Vagina (tissue), 2 donors: ENCODE data around the gene MBD4. TPM values are rescaled to one million over a fixed set of nuclear protein-coding genes. Genes with fewer than 3 reads are reported as not detected.

Source experiments
- DNase-seq, 2 donors: peaks; one replicate each; pipeline ENCODE4 v3.0.0-alpha.2; 2017; ENCODE audit errors: extremely low spot score in 2 of 2
- H3K27ac ChIP-seq: fragments of 200-600 bp; sonication (generic); one replicate; pipeline ENCODE4 v1.5.1; 2019
- H3K27me3 ChIP-seq: fragments of 200-600 bp; sonication (generic); one replicate; pipeline ENCODE4 v1.5.1; 2019
- H3K36me3 ChIP-seq, 2 donors: fragments of 200-600 bp; sonication (generic); one replicate each; pipeline ENCODE4 v1.5.1; 2017 to 2019
- H3K4me1 ChIP-seq: fragments of 200-600 bp; sonication (generic); one replicate; pipeline ENCODE4 v1.5.1; 2019
- H3K4me3 ChIP-seq, 2 donors: fragments of 200-600 bp; sonication (generic); 1 replicate in 1 of 2; 2 replicates in 1 of 2; pipeline ENCODE4 v1.5.1; 2016 to 2019
- H3K9me3 ChIP-seq: fragments of 200-600 bp; sonication (generic); one replicate; pipeline ENCODE4 v1.5.1; 2019
- CTCF ChIP-seq, 3 experiments: fragments of 450-650 bp in 2 of 3; fragments of 200-600 bp in 1 of 3; sonication (generic) in 1 of 3; IDR thresholded peaks; one replicate each; pipeline ENCODE4 v1.5.1; 2017 to 2019; ENCODE audit warnings: antibody characterized with exemption in 3 of 3, mild to moderate bottlenecking in 2 of 3, moderate library complexity in 2 of 3
- POLR2A ChIP-seq, 2 donors: fragments of 450-650 bp; IDR thresholded peaks; one replicate each; pipeline ENCODE4 v1.6.1; 2017; ENCODE audit warnings: antibody characterized with exemption in 2 of 2, mild to moderate bottlenecking in 2 of 2, moderate library complexity in 2 of 2
- POLR2AphosphoS5 ChIP-seq, 2 donors: sonication (generic); formaldehyde crosslinking; IDR thresholded peaks; one replicate each; pipeline ENCODE4 v1.9.0; 2017; ENCODE audit warnings: antibody characterized with exemption in 2 of 2, mild to moderate bottlenecking in 2 of 2, low read depth in 1 of 2; ENCODE audit not compliant: insufficient read depth in 1 of 2
- intact Hi-C: fragments of 100-400 bp; cut with DNase I; formaldehyde crosslinking; loops from one replicate; pipeline ENCODE4 v1.15.1; 2023
- total RNA-seq: library from RNA; depleted of rRNA; stranded (reverse); fragments of >200 nt; gene quantifications from one replicate; pipeline ENCODE4 v1.2.3, GENCODE V29; 2016

The MBD4 gene
- total RNA-seq, 1 donor from 2014 or later = 32.4 TPM

DNA sequence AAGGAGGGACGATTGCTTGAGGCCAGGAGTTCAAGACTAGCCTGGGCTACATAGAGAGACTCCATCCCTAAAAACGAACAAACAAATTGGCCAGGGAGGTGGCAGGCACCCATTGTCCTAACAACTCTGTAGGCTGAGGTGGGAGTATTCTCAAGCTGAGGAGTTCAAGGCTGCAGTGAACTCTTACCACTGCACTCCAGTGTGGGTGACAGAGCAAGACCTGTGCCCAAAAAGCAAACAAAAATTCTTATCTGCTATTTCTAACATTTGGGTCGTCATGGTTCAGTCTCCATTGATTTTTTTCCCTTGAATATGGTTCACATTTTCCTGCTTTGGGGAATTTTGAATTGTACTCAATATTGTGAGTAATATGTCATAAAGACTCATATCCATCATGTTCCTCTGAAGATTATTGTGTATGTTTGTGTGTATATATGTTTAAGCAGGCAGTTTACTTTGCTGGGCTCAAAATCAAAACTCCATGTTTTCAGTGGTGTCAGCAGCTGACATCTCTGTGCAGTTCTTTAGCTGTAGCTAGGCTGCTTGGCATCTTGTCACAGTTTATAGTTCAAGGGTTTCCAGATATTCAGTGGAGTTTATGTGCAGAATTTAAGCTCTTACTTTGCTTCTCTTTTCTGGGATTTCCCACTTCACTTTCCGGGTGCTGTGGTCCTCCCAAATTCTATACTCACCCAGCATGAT is 33.5 kb upstream of the MBD4 start:
- Histone ChIP-seq H3K4me3 (no peak overlapping the region), H3K9me3 (no peaks in the 10 kb centered on the region), H3K27ac (no peak overlapping the region), H3K36me3 (peaks cover 0 to 15% of the 10 kb centered on the region in 2 donors), H3K27me3 (no peaks in the 10 kb centered on the region), H3K4me1 (no peaks in the 10 kb centered on the region)
- TF ChIP-seq POLR2AphosphoS5 (IDR thresholded peaks at IDR 0.05; ENCODE audit: insufficient read depth in 1 of 2, low read depth in 1 of 2) = no peak
- no peak for TF ChIP-seq CTCF (IDR thresholded peaks at IDR 0.05)
- TF ChIP-seq POLR2A (IDR thresholded peaks at IDR 0.05) = no peak
- no peak for DNase-seq
- intact Hi-C loops = no loop called here

GRCh38 chr3:129470861-129471260 is 31.1 kb upstream of the MBD4 start:
- DNase-seq = no peak
- Histone ChIP-seq H3K9me3 (no peaks in the 10 kb centered on the region), H3K4me1 (no peaks in the 10 kb centered on the region), H3K27me3 (no peaks in the 10 kb centered on the region), H3K4me3 (no peak overlapping the region), H3K27ac (no peak overlapping the region), H3K36me3 (peaks cover 0 to 5% of the 10 kb centered on the region in 2 donors)
- intact Hi-C loops = no loop called here
- TF ChIP-seq POLR2AphosphoS5 (IDR thresholded peaks at IDR 0.05; ENCODE audit: insufficient read depth in 1 of 2, low read depth in 1 of 2) (no peak), CTCF (IDR thresholded peaks at IDR 0.05) (no peak), POLR2A (IDR thresholded peaks at IDR 0.05) (no peak)

DNA sequence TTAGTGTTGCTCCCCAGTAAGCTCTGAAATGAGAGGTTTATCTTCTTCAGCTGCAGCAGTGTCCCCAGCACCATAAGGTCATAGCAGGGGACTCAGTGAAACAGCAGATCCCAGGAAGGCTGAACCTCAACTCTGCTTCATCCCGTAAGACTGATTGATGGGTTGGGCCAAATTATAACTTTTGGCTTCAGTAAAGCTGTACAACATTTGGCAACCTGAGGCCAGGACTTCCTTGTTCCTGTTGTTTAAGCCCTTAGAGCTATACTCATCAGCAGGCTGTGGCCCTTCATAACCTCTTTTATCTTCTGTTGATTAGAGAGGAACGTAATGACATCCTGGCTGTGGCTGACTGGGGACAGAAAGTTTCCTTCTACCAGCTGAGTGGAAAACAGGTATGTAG is 29.3 kb upstream of the MBD4 start:
- H3K36me3 ChIP-seq = peaks cover 0 to 5% of the 10 kb centered on the region in 2 donors
- H3K4me1 ChIP-seq = no peaks in the 10 kb centered on the region
- H3K27me3 ChIP-seq = no peaks in the 10 kb centered on the region
- H3K27ac ChIP-seq = no peak overlapping the region
- H3K4me3 ChIP-seq = no peak overlapping the region
- intact Hi-C loops = no loop called here
- TF ChIP-seq CTCF (IDR thresholded peaks at IDR 0.05) (no peak), POLR2A (IDR thresholded peaks at IDR 0.05) (no peak), POLR2AphosphoS5 (IDR thresholded peaks at IDR 0.05; ENCODE audit: insufficient read depth in 1 of 2, low read depth in 1 of 2) (no peak)
- no peak for DNase-seq
- no peaks in the 10 kb centered on the region for H3K9me3 ChIP-seq

- H3K27ac ChIP-seq = no peak overlapping the region
- no peaks in the 10 kb centered on the region for H3K9me3 ChIP-seq
- intact Hi-C loops = no loop called here
- no peak for DNase-seq
- H3K36me3 ChIP-seq = peaks cover 0 to 5% of the 10 kb centered on the region in 2 donors
- TF ChIP-seq POLR2A (IDR thresholded peaks at IDR 0.05) = no peak
- no peak for TF ChIP-seq POLR2AphosphoS5 (IDR thresholded peaks at IDR 0.05; ENCODE audit: insufficient read depth in 1 of 2, low read depth in 1 of 2)
- no peak for TF ChIP-seq CTCF (IDR thresholded peaks at IDR 0.05)
- H3K27me3 ChIP-seq = no peaks in the 10 kb centered on the region
- no peak overlapping the region for H3K4me3 ChIP-seq
- H3K4me1 ChIP-seq = no peaks in the 10 kb centered on the region
Observed at GRCh38 chr3:129467932-129468331, 28.2 kb upstream of the MBD4 start.

DNA sequence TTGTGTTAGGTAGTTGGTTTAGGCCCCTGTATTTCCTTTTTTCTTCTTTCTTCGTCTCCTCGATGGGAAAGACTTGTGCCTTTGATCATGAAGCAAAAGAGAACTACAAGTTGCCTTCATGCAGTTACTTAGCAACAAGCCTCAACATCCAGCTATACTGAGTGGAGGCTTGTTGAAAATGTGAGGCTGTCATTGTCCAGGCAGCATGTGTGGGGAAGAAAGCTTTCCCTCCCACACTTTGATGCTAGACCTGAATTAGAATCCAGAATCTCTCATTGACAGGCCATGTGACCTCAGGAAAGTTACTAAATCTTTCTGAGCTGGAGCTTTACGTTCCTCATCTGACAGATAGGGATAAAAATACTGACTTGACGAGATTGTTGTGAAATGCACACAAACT is 24.0 kb upstream of the MBD4 start:
- no peaks in the 10 kb centered on the region for H3K9me3 ChIP-seq
- intact Hi-C loops = no loop called here
- no peak for TF ChIP-seq POLR2A (IDR thresholded peaks at IDR 0.05)
- TF ChIP-seq CTCF (IDR thresholded peaks at IDR 0.05) = no peak
- TF ChIP-seq POLR2AphosphoS5 (IDR thresholded peaks at IDR 0.05; ENCODE audit: insufficient read depth in 1 of 2, low read depth in 1 of 2) = no peak
- DNase-seq = no peak
- no peak overlapping the region for H3K27ac ChIP-seq
- H3K4me3 ChIP-seq = no peak overlapping the region
- peaks cover 0 to 9% of the 10 kb centered on the region in 2 donors for H3K36me3 ChIP-seq
- no peaks in the 10 kb centered on the region for H3K4me1 ChIP-seq
- H3K27me3 ChIP-seq = no peaks in the 10 kb centered on the region
